ENCODE measurements around the gene CABP2. TPM values are rescaled to one million over a fixed set of nuclear protein-coding genes. Genes with fewer than 3 reads are reported as not detected.

Gene CABP2
- total and polyA plus RNA-seq, 4 experiments from 2014 or later = not detected

DNA sequence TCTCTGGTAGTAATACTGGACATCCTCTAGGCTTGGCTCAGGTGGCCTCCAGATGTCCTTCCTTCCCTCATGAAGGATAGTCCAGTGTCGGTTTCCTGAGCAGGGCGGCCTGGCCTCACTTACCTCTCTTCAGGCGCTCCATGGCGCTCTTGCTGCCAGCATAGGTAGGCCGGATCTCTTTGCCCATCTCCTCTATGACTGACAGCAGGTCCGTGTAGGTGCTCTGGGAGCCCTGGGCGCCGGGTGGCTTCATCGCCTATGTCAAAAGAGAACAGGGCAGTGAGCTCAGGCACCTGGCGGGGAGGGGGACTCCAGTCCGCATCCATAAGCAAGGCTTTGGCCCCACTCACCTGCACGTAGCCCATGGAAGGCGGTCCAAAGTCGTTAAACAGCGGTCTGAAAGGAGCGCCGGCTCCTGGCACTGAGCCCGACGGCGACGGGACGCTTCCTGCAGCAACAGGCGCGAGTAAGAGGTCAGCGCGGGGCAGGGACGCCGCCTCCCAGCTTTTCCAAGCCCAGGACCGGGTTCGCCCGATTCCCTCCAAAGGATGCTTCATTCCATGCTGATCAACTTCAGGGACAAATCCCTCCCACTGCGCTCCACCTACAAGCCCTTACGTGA lies 15.9 kb downstream of the CABP2 start:
- CTCF ChIA-PET (ENCODE audit: partially characterized antibody) = no interaction called here
- H3K9me3 Mint-ChIP-seq = peaks cover 0 to 2% (median 0%) of the 10 kb centered on the region in 8 donors
- H3K9me3 ChIP-seq (ENCODE audit: control insufficient read depth in 1 of 2, low read length in 2 of 2) = no peaks in the 10 kb centered on the region
- peaks cover 23 to 59% (median 38%) of the 10 kb centered on the region in 4 donors for H3K4me1 Mint-ChIP-seq
- POLR2A ChIA-PET (ENCODE audit: partially characterized antibody) = interaction anchor here (0.8 to 2.1 kb wide), 18 partner anchors 23 to 156 kb away, joined by 3 to 26 read pairs (median 4); partner anchors contain the start of genes AIP, POLD4, PPP1CA and PTPRCAP
- peak overlapping the region; percentile 83 to 99 (median 97) for H3K27ac Mint-ChIP-seq
- no peaks in the 10 kb centered on the region for H3K27me3 ChIP-seq (ENCODE audit: insufficient read depth, low read length)
- DNase-seq = no peak
- H3K36me3 Mint-ChIP-seq = peaks cover 0 to 28% of the 10 kb centered on the region in 2 donors
- peaks cover 11% of the 10 kb centered on the region for H3K36me3 ChIP-seq (ENCODE audit: insufficient read depth, low read length)
- H3K27me3 Mint-ChIP-seq = peaks cover 1 to 2% of the 10 kb centered on the region in 2 donors
- peaks cover 48% of the 10 kb centered on the region for H3K4me1 ChIP-seq (ENCODE audit: insufficient read depth, low read length)
- intact Hi-C loops (cut with micrococcal nuclease) = loop anchor here (2.0 to 5.0 kb wide), 2 partner anchors 69 to 230 kb away; no protein-coding TSS in a partner anchor
- peak overlapping the region; percentile 88 to 98 (median 90) for H3K4me3 Mint-ChIP-seq
- H3K4me3 ChIP-seq (ENCODE audit: low read length in 2 of 2) = peak overlapping the region; percentile 77 to 79
- H3K27ac ChIP-seq (ENCODE audit: low read depth, low read length) = peak overlapping the region; percentile 93

DNA sequence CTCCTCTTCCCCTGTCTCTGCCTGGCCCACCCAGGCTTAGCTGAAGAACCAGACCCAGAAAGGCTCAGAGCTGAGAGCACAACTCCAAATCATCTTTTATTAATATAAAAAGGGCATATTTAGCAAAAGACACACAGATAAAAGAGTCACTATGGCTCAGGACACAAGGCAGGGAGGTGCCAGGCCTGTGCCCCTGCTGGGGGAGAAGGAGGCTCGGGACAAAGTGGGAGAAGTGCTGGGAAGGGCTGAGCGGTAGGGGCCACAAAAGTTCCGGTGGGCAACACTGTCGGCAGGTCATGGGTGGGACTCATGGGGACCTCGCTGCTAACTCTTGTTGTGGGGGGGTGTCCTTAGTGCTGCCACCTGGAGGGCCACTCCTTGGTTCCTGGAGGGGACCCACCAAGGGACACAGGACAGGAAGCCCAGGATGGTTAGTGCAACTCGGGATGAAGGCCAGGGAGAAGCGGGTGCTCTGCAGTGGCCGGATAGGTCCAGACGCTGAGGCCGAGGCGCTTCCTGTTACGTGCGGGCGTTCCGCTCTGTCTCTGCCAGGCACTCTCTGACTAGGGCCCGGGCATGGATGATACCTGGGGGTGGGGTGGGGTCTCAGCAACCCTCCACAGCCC lies 16.7 kb downstream of the CABP2 start:
- ChIA-PET POLR2A (ENCODE audit: partially characterized antibody) (interaction anchor here (0.6 to 8.7 kb wide), 21 partner anchors 21 to 155 kb away, joined by 3 to 124 read pairs (median 8); partner anchors contain the start of genes AIP, POLD4, PPP1CA and PTPRCAP), CTCF (ENCODE audit: partially characterized antibody) (interaction anchor here (0.6 to 2.8 kb wide), 8 partner anchors 35 to 155 kb away, joined by 3 to 9 read pairs (median 4); partner anchors contain the start of genes POLD4 and PPP1CA)
- Histone ChIP-seq H3K4me1 (ENCODE audit: insufficient read depth, low read length) (peaks cover 48% of the 10 kb centered on the region), H3K36me3 (ENCODE audit: insufficient read depth, low read length) (peaks cover 18% of the 10 kb centered on the region), H3K4me3 (ENCODE audit: low read length in 2 of 2) (peak overlapping the region in 1 of 2 donors; percentile 79), H3K27ac (ENCODE audit: low read depth, low read length) (peak overlapping the region; percentile 93), H3K27me3 (ENCODE audit: insufficient read depth, low read length) (no peaks in the 10 kb centered on the region), H3K9me3 (ENCODE audit: control insufficient read depth in 1 of 2, low read length in 2 of 2) (no peaks in the 10 kb centered on the region)
- peak in 1 of 5 donors; percentile 44 for DNase-seq
- H3K4me3 Mint-ChIP-seq = peak overlapping the region; percentile 89 to 98 (median 92)
- peak overlapping the region; percentile 96 to 99 (median 97) for H3K27ac Mint-ChIP-seq
- H3K36me3 Mint-ChIP-seq = peaks cover 0 to 28% of the 10 kb centered on the region in 2 donors
- H3K4me1 Mint-ChIP-seq = peaks cover 23 to 59% (median 38%) of the 10 kb centered on the region in 4 donors
- peaks cover 1 to 2% of the 10 kb centered on the region in 2 donors for H3K27me3 Mint-ChIP-seq
- peaks cover 0 to 2% (median 0%) of the 10 kb centered on the region in 8 donors for H3K9me3 Mint-ChIP-seq
- intact Hi-C loops (cut with micrococcal nuclease) = loop anchor here (1.0 to 5.0 kb wide), 7 partner anchors 22 to 229 kb away; partner anchors contain the start of genes RPS6KB2 and TMEM134

DNA sequence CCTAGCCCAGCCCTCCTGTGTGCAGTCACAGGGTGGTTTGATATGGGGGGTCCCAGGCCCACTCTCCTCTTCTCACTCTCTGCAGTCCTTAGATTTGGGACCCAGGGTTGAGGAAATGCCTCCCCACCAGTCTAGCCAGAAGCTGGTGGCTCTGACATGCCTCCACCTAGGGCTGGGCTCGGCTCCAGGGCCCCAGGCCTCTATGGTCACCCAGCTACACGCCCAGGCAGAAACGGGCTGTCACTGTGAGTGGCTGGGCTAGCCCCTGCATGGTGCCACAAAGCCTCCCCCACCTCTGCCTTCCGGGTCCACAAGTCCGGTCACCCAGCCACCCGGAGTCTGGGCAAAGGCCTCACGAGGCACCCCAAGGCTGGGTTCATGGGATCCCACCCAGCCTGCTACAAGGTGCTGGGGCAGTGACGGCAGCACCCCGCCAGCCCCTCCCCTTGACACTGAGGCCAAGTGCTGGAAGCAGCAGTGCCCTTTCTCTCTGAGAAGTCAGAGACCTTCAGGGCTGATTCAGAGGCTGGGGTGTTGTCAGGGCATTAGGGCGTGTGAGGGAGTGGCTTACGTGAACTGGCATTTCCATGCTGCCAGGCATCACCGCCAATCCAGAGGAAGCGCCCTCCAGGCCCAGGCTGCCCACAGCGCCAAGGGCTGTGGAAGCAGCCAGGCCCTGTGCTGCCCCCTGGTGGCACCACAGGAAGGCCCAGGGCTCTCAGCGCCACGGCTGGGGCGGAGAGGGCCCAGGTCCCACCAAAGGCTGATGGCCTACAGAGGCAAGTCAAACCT lies 17.4 kb downstream of the CABP2 start:
- ChIA-PET CTCF (ENCODE audit: partially characterized antibody) (interaction anchor here (0.6 to 2.8 kb wide), 9 partner anchors 14 to 154 kb away, joined by 3 to 9 read pairs (median 4); partner anchors contain the start of genes POLD4, PPP1CA and TBC1D10C), POLR2A (ENCODE audit: partially characterized antibody) (interaction anchor here (0.6 to 8.7 kb wide), 20 partner anchors 14 to 160 kb away, joined by 3 to 124 read pairs (median 7); partner anchors contain the start of genes AIP, CLCF1, POLD4 and PPP1CA)
- H3K4me1 Mint-ChIP-seq = peaks cover 28 to 66% (median 43%) of the 10 kb centered on the region in 4 donors
- peaks cover 24% of the 10 kb centered on the region for H3K36me3 ChIP-seq (ENCODE audit: insufficient read depth, low read length)
- H3K27me3 Mint-ChIP-seq = peaks cover 0 to 1% of the 10 kb centered on the region in 2 donors
- H3K4me3 ChIP-seq (ENCODE audit: low read length in 2 of 2) = peak overlapping the region; percentile 49 to 79
- DNase-seq = peak; percentile 88 to 98 (median 89)
- H3K4me3 Mint-ChIP-seq = peak overlapping the region; percentile 89 to 98 (median 92)
- no peaks in the 10 kb centered on the region for H3K27me3 ChIP-seq (ENCODE audit: insufficient read depth, low read length)
- H3K9me3 ChIP-seq (ENCODE audit: control insufficient read depth in 1 of 2, low read length in 2 of 2) = no peaks in the 10 kb centered on the region
- intact Hi-C loops (cut with micrococcal nuclease) = loop anchor here (1.0 to 5.0 kb wide), 7 partner anchors 22 to 228 kb away; partner anchors contain the start of genes RPS6KB2 and TMEM134
- H3K4me1 ChIP-seq (ENCODE audit: insufficient read depth, low read length) = peaks cover 52% of the 10 kb centered on the region
- H3K27ac ChIP-seq (ENCODE audit: low read depth, low read length) = peak overlapping the region; percentile 93
- peaks cover 0 to 2% (median 0%) of the 10 kb centered on the region in 8 donors for H3K9me3 Mint-ChIP-seq
- H3K36me3 Mint-ChIP-seq = peaks cover 5 to 34% of the 10 kb centered on the region in 2 donors
- H3K27ac Mint-ChIP-seq = peak overlapping the region; percentile 96 to 99 (median 97)

DNA sequence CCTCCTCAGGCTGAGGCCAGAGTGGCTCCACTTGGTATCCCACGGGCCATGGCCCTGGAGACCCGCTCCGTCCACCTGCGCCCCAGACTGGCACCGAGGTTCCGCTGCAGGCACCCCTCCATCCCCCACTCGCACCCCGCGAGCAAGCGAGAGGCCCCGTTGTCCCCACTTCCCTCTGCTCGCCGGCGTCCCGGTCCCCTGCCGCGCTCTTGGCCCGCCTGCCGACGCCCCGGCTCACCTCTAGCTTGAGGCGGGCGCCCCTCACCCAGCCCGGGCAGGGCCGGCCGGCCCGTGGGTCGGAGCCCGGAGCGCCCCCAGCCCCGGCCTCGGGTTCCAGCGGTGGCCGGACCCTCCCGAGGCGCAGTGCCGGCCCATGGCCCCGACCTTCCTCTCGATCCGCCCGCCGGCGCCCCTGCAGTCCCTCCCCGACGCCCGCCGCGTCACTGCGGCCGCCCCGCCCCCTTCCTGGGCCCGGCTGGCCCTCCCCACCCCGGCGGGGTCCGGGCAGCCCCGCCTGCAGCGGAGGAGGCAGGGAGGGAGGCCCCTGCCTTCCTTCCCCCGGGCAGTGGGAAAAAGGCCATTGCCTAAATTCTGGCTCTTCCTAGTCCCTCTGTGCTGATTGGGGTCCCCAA lies 18.2 kb downstream of the CABP2 start, which contains the start of gene PITPNM1:
Gene PITPNM1, minus strand, starts transcription at position 414 of the 632 bp plus-strand sequence. CDS start 1,183 bp downstream, outside the sequence.
- H3K27ac Mint-ChIP-seq = peak within 1 kb of the TSS; percentile 96 to 99 (median 97)
- peak within 1 kb of the TSS; percentile 52 to 79 for H3K4me3 ChIP-seq (ENCODE audit: low read length in 2 of 2)
- no peaks in the 10 kb centered on the region for H3K27me3 ChIP-seq (ENCODE audit: insufficient read depth, low read length)
- peak within 1 kb of the TSS; percentile 91 to 98 (median 92) for H3K4me3 Mint-ChIP-seq
- ChIA-PET POLR2A (ENCODE audit: partially characterized antibody) (interaction anchor here (1.0 to 8.7 kb wide), 20 partner anchors 13 to 160 kb away, joined by 3 to 124 read pairs (median 7); partner anchors contain the start of genes AIP, CLCF1, POLD4 and PPP1CA), CTCF (ENCODE audit: partially characterized antibody) (interaction anchor here (0.7 to 2.8 kb wide), 7 partner anchors 13 to 153 kb away, joined by 3 to 9 read pairs (median 5); partner anchors contain the start of genes PPP1CA and TBC1D10C)
- H3K9me3 Mint-ChIP-seq = peaks cover 0 to 2% (median 0%) of the 10 kb centered on the region in 8 donors
- H3K9me3 ChIP-seq (ENCODE audit: control insufficient read depth in 1 of 2, low read length in 2 of 2) = no peaks in the 10 kb centered on the region
- H3K36me3 ChIP-seq (ENCODE audit: insufficient read depth, low read length) = peaks cover 31% of the 10 kb centered on the region
- peaks cover 9 to 38% of the 10 kb centered on the region in 2 donors for H3K36me3 Mint-ChIP-seq
- peaks cover 31 to 71% (median 47%) of the 10 kb centered on the region in 4 donors for H3K4me1 Mint-ChIP-seq
- H3K27me3 Mint-ChIP-seq = peaks cover 0 to 1% of the 10 kb centered on the region in 2 donors
- H3K4me1 ChIP-seq (ENCODE audit: insufficient read depth, low read length) = peaks cover 59% of the 10 kb centered on the region
- intact Hi-C loops (cut with micrococcal nuclease) = loop anchor here (5.0 kb wide), 1 partner anchor 228 kb away; no protein-coding TSS in a partner anchor
- DNase-seq = peak; percentile 62 to 78 (median 65)
- H3K27ac ChIP-seq (ENCODE audit: low read depth, low read length) = peak within 1 kb of the TSS; percentile 93

DNA sequence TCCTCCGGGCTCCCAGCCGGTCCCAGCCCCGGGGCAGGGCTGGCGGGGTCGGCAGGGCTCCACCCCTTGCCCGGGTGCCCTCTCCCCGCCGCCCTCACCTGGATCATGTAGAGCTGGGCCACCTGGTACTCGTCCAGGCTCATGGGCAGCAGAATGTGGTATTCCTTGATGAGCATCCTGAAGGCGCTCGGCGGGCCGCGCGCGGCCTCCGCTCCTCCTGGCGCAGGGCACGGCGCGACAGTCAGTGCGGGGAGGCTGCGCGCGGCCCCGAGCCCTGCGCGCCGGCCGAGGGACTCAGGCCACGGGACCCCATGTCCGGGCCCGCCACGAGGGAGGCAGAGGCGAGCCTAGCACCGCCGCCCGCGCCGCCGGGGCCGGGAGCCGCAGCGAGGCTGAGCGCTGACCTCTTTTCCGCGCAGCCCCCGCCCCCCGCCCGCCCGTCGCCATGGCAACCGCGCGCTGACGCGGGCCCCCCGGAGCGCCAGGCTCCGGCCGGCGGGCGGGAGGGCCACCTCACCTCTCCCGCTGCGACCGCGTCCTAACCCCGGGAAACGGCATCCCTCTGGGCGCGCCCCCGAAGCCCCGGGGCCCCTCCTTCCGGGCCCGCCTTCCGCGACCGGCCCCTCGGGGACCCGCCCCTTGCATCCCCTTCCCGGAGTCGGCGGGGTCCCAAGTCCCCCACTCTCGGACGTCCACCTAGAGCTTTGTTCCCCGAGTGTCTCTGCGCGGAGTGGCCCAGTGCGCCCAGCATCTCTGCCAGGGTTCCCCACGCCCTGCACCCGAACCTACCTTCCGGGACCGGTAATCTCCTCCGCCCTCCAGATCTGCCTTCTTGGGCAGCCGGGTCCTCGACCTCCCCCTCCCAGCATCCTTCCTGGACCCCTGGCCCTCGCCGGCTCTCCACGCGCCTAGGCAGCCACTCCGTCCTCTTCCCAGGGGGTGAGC lies 19.0 kb downstream of the CABP2 start:
- POLR2A ChIA-PET (ENCODE audit: partially characterized antibody) = interaction anchor here (0.6 to 8.7 kb wide), 16 partner anchors 12 to 151 kb away, joined by 3 to 124 read pairs (median 8); partner anchors contain the start of genes AIP, POLD4, PPP1CA and PTPRCAP
- intact Hi-C loops (cut with micrococcal nuclease) = no loop called here

More for the DNA sequence above, 19.0 kb downstream of the CABP2 start:
- Histone ChIP-seq H3K27me3 (ENCODE audit: insufficient read depth, low read length) (no peaks in the 10 kb centered on the region), H3K4me3 (ENCODE audit: low read length in 2 of 2) (peak overlapping the region; percentile 52 to 79), H3K9me3 (ENCODE audit: control insufficient read depth in 1 of 2, low read length in 2 of 2) (no peaks in the 10 kb centered on the region), H3K27ac (ENCODE audit: low read depth, low read length) (peak overlapping the region; percentile 93), H3K36me3 (ENCODE audit: insufficient read depth, low read length) (peaks cover 37% of the 10 kb centered on the region), H3K4me1 (ENCODE audit: insufficient read depth, low read length) (peaks cover 60% of the 10 kb centered on the region)
- Mint-ChIP-seq H3K27me3 (no peaks in the 10 kb centered on the region), H3K9me3 (peaks cover 0 to 2% (median 0%) of the 10 kb centered on the region in 8 donors), H3K4me1 (peaks cover 33 to 69% (median 46%) of the 10 kb centered on the region in 4 donors), H3K4me3 (peak overlapping the region; percentile 91 to 95 (median 92)), H3K36me3 (peaks cover 12 to 41% of the 10 kb centered on the region in 2 donors), H3K27ac (peak overlapping the region; percentile 90 to 99 (median 93))
- CTCF ChIA-PET (ENCODE audit: partially characterized antibody) = interaction anchor here (0.9 to 2.8 kb wide), 3 partner anchors 18 to 153 kb away, joined by 4 to 9 read pairs (median 7); partner anchors contain the start of gene PPP1CA
- peak in 4 of 5 donors; percentile 29 to 58 (median 35) for DNase-seq
